Stimulated activated CD8-positive, alpha-beta memory T cell treated with anti-CD3 and anti-CD28 coated beads, Interleukin-4, amount 100 ng/mL, for 1 hour (primary cell): Measurements from ENCODE around the gene POP7.

Source experiments
- DNase-seq, 2 donors: peaks; one replicate each; pipeline ENCODE4 v3.0.0-alpha.2; 2020; ENCODE audit warnings: low read depth in 2 of 2, low spot score in 1 of 2

The POP7 gene

DNA sequence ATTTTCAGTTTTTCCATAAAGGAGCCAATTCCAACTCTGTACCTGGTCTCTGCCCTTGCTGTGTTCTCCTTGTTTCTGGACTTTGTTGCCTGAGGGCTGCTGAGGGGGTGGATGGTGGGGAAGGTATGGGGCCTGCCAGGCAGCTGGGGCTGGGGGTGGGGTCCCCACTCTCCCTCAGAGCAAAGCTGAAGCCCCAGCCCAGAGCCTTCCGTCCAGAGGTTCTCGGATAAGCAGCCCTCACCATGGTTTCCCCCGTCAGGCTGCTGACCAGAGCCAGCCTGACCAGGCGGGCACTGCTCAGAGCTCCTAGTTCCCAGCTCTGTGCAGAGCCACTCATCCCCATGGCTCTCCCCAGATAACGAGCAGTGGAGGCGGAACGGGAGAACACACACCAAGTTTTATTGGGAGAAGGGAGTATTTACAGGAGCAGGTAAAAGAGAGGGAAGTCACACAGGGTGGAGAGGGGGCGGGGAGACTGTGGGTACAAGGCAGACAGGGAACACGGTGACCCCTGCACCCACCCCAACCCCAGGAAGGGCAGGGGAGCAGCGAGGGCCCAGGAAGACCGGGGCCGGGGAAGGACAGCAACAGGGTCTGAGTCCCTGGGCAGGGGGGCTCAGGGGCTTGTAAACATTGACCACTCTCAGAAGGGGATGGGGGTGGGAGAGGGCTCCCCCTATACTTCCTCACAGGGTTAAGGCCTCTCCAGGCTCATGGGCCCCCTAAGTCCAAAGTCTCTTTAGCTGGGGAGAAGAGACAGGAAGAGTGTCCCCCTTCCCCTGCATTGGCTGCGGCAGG lies 26.6 kb upstream of the POP7 start:
- DNase-seq, result no peak

DNA sequence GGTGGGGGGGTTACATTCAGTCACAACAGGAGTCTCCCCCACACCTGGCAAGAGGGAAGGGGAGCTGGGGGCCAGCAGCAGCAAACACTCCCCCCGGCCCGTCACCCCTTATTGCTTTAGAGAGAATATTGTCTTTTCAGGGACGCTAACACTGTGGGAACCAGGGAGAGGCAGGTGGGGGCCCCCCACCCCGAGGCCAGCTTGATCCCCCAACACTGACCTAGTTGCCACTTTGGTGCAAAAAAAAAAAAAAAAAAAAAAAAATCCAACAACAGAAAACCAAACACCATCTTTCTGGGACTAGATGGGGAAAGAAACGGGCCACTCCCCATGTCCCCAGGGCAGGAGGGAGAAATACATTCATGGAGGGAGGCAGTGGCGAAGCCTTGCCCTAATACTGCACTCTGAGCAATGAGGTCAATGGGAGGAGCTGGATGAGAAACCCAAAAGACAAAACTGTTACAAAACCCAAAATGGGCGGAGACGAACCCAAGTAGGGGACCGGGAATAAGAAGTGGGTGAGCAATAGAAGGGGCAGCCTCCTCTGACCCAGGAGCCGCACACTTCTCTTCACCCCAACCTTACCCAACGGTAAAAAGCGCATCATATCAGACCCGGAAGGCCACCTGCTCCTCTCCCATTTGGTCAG lies 25.9 kb upstream of the POP7 start:
- no peak for DNase-seq

DNA sequence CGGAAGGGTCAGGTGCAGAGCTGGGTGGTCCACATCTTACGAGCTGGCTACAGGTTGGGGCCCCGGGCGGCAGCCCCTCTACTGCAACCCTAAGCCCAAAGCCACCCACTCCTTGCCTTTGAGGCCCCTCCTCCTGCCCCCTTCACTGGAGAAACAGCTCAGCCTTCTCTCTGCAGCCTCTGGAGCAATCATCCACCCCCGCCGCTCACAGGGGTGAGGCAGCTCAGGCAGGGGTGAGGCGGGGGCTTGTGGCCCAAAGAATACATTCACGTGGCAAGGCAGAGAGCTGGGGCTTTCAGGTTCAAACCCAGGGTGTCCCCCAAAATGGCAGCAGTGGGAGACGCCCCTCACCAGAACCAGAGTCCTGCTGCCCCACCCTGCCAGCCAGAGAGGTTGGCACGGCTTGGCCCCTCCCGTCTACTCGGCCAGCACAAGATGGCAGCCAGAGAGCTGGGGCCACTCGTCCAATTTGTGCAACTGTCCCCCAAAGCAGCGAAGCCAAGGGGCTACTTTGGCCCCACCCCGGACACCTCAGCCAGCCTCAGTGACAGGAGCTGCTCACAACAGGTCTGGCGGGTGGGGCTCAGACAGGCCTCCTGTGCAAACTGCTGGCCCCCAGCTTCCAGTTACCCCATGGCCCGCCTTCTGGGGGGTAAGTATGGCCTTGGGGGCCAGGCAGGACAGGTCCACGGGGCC lies 25.2 kb upstream of the POP7 start:
- no peak for DNase-seq

- no peak for DNase-seq
Observed at GRCh38 chr7:100681491-100682227, 24.3 kb upstream of the POP7 start.

DNA sequence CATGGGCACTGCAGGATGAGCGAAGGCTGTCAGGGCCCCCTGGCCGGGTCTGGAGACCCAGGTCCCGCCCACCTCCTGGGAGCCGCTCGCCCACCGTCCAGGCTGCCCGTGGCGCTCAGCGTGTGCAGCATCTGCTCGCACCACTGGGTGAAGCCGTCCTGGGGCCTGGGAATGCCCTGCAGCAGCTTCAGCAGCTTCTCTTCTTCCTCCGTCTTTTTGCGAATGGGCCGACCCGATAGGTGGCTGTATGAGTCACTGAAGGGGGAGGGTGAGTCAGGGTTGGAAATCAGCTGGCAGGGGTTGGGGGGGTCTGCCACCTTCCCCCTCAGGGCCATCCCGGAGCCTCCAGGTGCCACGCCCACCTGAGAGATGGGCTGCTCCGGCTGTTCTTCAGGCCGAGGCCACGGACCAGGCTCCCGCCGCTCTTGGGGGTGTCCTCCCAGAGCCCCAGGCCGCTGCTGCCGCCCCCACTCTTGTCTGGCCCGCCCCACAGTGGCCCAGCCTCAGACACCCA lies 23.6 kb upstream of the POP7 start:
- no peak for DNase-seq

DNA sequence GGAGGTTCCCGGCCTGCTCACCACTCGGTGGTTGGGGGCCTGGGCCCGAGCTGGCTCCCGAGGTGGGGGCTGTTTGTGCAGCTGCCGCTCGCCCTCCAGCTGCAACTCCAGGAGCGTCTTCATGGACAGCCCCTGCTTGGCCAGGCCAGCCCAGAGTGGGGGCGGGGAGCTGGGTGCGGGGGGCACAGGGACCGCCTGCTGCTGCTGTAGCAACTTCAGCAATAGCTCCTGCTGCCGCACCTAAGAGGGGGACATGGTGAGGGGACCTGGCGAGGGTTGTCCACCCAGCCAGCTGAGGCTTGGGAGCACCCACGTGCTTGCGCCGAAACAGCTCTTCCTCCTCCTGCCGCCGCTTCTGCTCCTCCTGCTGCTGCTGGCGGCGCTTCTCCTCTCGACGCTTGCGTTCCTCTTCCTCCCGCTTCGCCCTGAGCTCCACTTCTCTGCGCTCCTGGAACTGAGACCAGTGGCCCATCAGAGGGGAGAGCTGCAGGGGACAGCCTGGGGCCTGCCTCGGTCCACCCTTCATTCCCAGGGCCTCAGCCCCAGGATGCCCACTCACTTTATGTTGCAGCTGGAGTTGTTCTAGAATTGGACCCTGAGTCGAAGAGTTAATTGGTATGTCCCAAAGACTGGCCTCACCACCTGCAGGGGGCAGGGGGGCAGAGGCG lies 22.8 kb upstream of the POP7 start:
- no peak for DNase-seq

- no peak for DNase-seq
Observed at GRCh38 chr7:100683659-100684533, 22.0 kb upstream of the POP7 start.

DNA sequence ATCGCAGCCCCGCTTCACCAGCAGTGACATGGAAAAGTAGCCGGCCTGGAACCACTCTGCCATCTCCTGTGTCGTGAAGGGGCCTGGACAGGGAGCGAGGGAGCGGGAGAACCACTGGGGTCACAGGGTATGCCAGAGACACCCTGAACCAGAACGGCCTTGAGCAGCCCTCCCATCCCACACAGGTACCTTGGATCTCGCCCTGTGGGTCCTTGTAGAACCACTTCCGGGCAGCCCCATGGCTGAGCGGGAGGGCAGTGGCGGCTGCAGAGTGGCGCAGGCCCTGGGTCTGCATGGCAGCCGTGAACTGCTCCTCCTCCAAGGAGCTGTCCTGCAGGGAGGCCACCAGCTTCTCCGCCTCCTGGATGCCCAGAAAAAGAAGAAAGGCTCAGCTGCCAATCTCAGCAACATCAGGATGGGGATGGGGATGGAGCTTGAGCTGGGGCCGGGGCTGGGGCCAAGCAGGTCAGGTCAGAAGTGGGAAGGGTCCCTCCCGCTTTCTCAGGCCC lies 21.3 kb upstream of the POP7 start:
- DNase-seq, result no peak

DNA sequence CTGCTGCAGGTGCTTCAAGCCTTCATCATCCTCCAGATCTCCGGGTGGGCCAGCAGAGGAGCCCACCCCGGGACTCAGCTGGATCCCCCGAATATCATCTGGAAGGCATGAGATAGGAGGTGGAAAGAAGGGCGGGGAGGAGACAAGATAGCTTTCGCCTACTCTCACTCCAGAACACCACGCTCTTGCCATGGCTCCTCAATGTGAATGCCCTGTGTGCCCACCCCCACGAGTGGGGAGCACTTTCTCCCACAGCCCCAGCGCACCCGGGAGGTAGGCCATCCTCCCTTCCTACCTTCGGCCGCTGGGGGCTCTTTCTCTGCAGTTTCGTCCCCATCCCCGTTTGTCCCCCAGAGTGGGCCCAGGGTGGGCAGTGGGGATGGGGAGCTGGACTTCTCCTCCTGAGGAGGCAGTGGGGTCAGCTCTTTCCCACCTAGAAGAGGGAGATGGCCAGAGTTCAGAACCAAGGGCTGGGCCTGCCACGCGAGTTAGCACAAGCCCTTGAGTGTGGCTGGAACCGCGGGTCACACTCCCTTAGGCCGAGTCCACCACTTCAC lies 20.8 kb upstream of the POP7 start:
- no peak for DNase-seq

DNA sequence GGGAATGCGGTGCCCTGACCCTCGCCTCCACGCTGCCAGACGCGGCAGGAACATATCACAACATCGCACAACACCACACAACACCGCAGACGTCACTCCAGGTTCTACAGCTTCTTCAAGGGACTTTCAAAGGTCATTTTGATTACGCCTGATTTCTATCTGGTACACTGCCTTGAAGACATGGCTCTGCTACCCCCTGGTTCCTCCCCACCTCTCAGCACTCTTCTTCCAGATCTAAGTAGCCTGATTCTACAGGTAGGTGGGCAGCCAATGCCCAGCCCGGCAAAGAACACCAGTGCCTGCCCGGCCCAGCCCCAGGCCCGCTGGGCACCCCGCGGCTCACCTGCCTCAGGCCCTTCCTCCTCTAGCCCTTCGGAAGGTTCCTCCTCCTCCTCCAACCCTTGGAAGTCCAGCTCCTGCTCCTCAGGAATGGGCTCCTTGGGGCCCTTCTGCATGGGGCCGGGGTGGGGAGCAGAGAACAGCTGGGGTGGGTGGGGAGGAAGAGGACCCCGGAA lies 20.2 kb upstream of the POP7 start:
- no peak for DNase-seq

- DNase-seq, result no peak
Observed at GRCh38 chr7:100686201-100686821, 19.6 kb upstream of the POP7 start.

DNA sequence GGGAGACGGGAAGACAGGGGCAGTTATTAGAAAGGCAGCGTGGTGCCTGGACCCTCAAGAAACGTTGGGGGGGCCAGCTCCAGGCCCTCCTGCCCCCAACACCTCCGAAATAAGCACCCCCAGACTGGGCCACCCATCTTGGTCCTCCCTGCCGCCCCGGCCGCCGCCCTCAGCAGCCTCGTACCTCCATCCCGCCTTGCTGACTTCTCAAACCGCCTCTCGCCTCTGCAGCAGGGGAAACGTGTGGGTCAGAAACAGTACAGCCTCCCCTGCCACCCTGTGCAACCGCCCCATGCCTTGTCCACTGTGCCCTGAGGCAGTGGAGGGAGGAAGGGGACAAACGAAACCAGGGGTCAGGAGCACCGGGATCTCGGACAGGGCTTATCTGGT lies 19.1 kb upstream of the POP7 start:
- no peak for DNase-seq

DNA sequence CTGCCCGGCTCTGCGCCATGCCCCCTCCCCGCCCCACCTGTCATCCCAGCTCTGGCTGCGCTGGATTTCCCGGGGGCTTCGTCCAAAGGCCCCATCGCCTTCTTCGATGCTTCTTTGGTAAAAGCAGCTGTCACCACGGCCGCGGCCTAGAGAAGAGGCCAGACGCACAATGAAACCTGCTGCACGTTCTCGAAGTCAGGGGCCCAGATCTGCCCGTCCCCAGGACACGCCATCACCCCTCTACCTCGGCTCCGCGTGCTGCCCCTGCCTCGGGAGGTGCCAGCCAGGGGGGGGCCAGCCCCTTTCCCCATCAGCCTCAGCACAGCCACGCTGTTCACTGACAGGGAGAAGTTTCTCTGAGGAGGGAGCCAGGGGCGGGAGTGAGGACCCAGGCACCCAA lies 18.7 kb upstream of the POP7 start:
- no peak for DNase-seq

GRCh38 chr7:100687751-100688300 lies 18.1 kb upstream of the POP7 start:
- no peak for DNase-seq

GRCh38 chr7:100688326-100688860 lies 17.5 kb upstream of the POP7 start:
- DNase-seq, result no peak

- DNase-seq, result no peak
Observed at GRCh38 chr7:100689230-100690135, 16.4 kb upstream of the POP7 start.
